SK-N-SH (cell line): ENCODE data around the gene HNF1A.

Experiments used
- CTCF ChIP-seq: fragments of 200-600 bp; sonication (generic); IDR thresholded peaks from 2 replicates; pipeline ENCODE4 v1.6.1; 2017; ENCODE audit warnings: antibody characterized with exemption, mild to moderate bottlenecking, moderate library complexity
- EP300 ChIP-seq, 2 experiments: IDR thresholded peaks; 2 replicates each; pipeline versions ENCODE4 v1.4.0 to v1.6.1; 2012; ENCODE audit warnings: borderline replicate concordance in 1 of 2, low read depth in 1 of 2, low read length in 1 of 2
- FOXM1 ChIP-seq: IDR thresholded peaks from 2 replicates; pipeline ENCODE4 v1.4.0; 2012; ENCODE audit warnings: low read depth, mild to moderate bottlenecking
- IRF3 ChIP-seq: fragments of 150-350 bp; IDR thresholded peaks from 2 replicates; pipeline ENCODE4 v1.6.1; 2016; ENCODE audit warnings: mild to moderate bottlenecking, low read depth, low read length
- MAX ChIP-seq: IDR thresholded peaks from 2 replicates; pipeline ENCODE4 v1.4.0; 2012; ENCODE audit warnings: low read depth
- NRF1 ChIP-seq: IDR thresholded peaks from 2 replicates; pipeline ENCODE4 v1.6.1; 2012; ENCODE audit warnings: low read depth, mild to moderate bottlenecking, low read length
- PBX3 ChIP-seq: IDR thresholded peaks from 2 replicates; pipeline ENCODE4; 2012
- POLR2AphosphoS5 ChIP-seq: IDR thresholded peaks from 2 replicates; pipeline ENCODE4 v1.6.1; 2012; ENCODE audit warnings: low read depth, low read length
- REST ChIP-seq: IDR thresholded peaks from 2 replicates; pipeline ENCODE4 v1.6.1; 2012; ENCODE audit warnings: mild to moderate bottlenecking, low read depth, low read length, moderate library complexity
- SIN3A ChIP-seq: IDR thresholded peaks from 2 replicates; pipeline ENCODE4 v1.6.1; 2012; ENCODE audit warnings: low read depth, mild to moderate bottlenecking, low read length, moderate library complexity, borderline replicate concordance
- USF1 ChIP-seq: IDR thresholded peaks from 2 replicates; pipeline ENCODE4 v1.4.0; 2012; ENCODE audit warnings: low read depth, borderline replicate concordance
- USF2 ChIP-seq: fragments of 150-350 bp; IDR thresholded peaks from 2 replicates; pipeline ENCODE4 v1.6.1; 2017; ENCODE audit warnings: antibody characterized with exemption, low read length, low read depth, borderline replicate concordance
- YY1 ChIP-seq: IDR thresholded peaks from 2 replicates; pipeline ENCODE4 v1.4.0; 2012; ENCODE audit warnings: low read depth, mild to moderate bottlenecking
- ZBTB33 ChIP-seq: IDR thresholded peaks from 2 replicates; pipeline ENCODE4 v1.4.0; 2012; ENCODE audit warnings: low read depth, borderline replicate concordance

- TF ChIP-seq CTCF (no peak), USF2 (no peak), NRF1 (no peak), REST (no peak), PBX3 (0 out of 2 replicates have a peak, but pooled peaks have one; percentile 10), MAX (no peak), POLR2AphosphoS5 (no peak), YY1 (no peak), FOXM1 (no peak), EP300 (IDR thresholded peaks at IDR 0.05; ENCODE audit: borderline replicate concordance in 1 of 2, low read depth in 1 of 2, low read length in 1 of 2) (no peak), ZBTB33 (no peak), IRF3 (no peak), SIN3A (no peak), USF1 (no peak)
These were observed 60.7 kb downstream of the HNF1A start, which contains the start of gene OASL for GRCh38 chr12:121038861-121039668.
